Measurements from ENCODE around the gene PPCS.
"Not testable (repeated sequence)": the region's sequence is repeated elsewhere in the genome, so short reads cannot be mapped to it uniquely, and the experiment has no call there.

PPCS gene

GRCh38 chr1:42454403-42454802, 1.9 kb upstream of the PPCS start:
- H3K36me3 ChIP-seq (ENCODE audit: control insufficient read depth, insufficient read depth, low read length, severe bottlenecking) = peaks cover 16% of the 10 kb centered on the region
- no peak overlapping the region for H3K9ac ChIP-seq (ENCODE audit: low read length)
- no peak overlapping the region for H3K4me3 ChIP-seq (ENCODE audit: low read length)
- H3K4me1 ChIP-seq (ENCODE audit: control insufficient read depth, insufficient read depth, low read length) = peaks cover 12% of the 10 kb centered on the region
- no peaks in the 10 kb centered on the region for H3K27me3 ChIP-seq (replicated peaks; ENCODE audit: control insufficient read depth, insufficient read depth, low read length)
- no peak for DNase-seq (ENCODE audit: low read depth)
- no peaks in the 10 kb centered on the region for H3K9me3 ChIP-seq (ENCODE audit: control insufficient read depth, low read length)

- Histone ChIP-seq H3K4me3 (ENCODE audit: low read length) (peak overlapping the region; percentile 98), H3K9me3 (ENCODE audit: control insufficient read depth, low read length) (no peaks in the 10 kb centered on the region), H3K27me3 (replicated peaks; ENCODE audit: control insufficient read depth, insufficient read depth, low read length) (no peaks in the 10 kb centered on the region), H3K9ac (ENCODE audit: low read length) (peak overlapping the region; percentile 97), H3K4me1 (ENCODE audit: control insufficient read depth, insufficient read depth, low read length) (peaks cover 12% of the 10 kb centered on the region), H3K36me3 (ENCODE audit: control insufficient read depth, insufficient read depth, low read length, severe bottlenecking) (peaks cover 33% of the 10 kb centered on the region)
- DNase-seq (ENCODE audit: low read depth) = peak; percentile 51
Observed at GRCh38 chr1:42456754-42457089, 379 bp downstream of the PPCS start.

- Histone ChIP-seq H3K9ac (ENCODE audit: low read length) (no peak overlapping the region), H3K4me3 (ENCODE audit: low read length) (no peak overlapping the region), H3K9me3 (ENCODE audit: control insufficient read depth, low read length) (no peaks in the 10 kb centered on the region), H3K4me1 (ENCODE audit: control insufficient read depth, insufficient read depth, low read length) (peaks cover 18% of the 10 kb centered on the region), H3K36me3 (ENCODE audit: control insufficient read depth, insufficient read depth, low read length, severe bottlenecking) (peaks cover 33% of the 10 kb centered on the region), H3K27me3 (replicated peaks; ENCODE audit: control insufficient read depth, insufficient read depth, low read length) (no peaks in the 10 kb centered on the region)
- DNase-seq (ENCODE audit: low read depth) = no peak
Observed at GRCh38 chr1:42461196-42461595, 4.9 kb downstream of the PPCS start.

GRCh38 chr1:42462828-42463763, 6.8 kb downstream of the PPCS start, which contains the start of gene CCDC30:
Gene CCDC30, plus strand, starts transcription at chr1:42463286. Its CDS starts 17,266 bp downstream, at chr1:42480552.
- peak; percentile 99 for DNase-seq (ENCODE audit: low read depth)
- peaks cover 30% of the 10 kb centered on the region for H3K36me3 ChIP-seq (ENCODE audit: control insufficient read depth, insufficient read depth, low read length, severe bottlenecking)
- H3K9ac ChIP-seq (ENCODE audit: low read length) = peak within 1 kb of the TSS; percentile 75
- H3K4me1 ChIP-seq (ENCODE audit: control insufficient read depth, insufficient read depth, low read length) = peaks cover 11% of the 10 kb centered on the region
- H3K27me3 ChIP-seq (replicated peaks; ENCODE audit: control insufficient read depth, insufficient read depth, low read length) = no peaks in the 10 kb centered on the region
- peak within 1 kb of the TSS; percentile 93 for H3K4me3 ChIP-seq (ENCODE audit: low read length)
- H3K9me3 ChIP-seq (ENCODE audit: control insufficient read depth, low read length) = no peaks in the 10 kb centered on the region

DNA sequence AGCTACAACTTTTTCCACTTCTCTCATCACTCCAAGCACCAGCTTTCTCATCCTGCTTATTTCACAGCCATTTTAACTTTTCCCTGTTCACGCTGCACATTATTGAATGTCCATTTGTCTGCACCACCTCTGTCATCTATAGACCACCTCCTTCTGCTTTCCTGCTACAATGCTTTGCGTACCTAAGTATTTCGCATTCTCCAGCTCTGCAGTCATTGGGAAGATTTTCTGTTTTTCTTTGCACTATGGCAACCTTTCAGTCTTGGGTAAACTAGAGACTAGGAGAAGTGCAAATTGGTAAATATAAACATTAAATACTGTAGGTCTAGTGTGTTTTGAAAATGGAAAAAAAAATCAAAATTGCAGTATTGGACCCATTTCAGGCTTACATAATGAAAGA, 7.6 kb downstream of the PPCS start:
- H3K4me1 ChIP-seq (ENCODE audit: control insufficient read depth, insufficient read depth, low read length) = peaks cover 11% of the 10 kb centered on the region
- H3K9me3 ChIP-seq (ENCODE audit: control insufficient read depth, low read length) = no peaks in the 10 kb centered on the region
- peak overlapping the region; percentile 75 for H3K9ac ChIP-seq (ENCODE audit: low read length)
- H3K4me3 ChIP-seq (ENCODE audit: low read length) = peak overlapping the region; percentile 93
- DNase-seq (ENCODE audit: low read depth) = no peak
- H3K36me3 ChIP-seq (ENCODE audit: control insufficient read depth, insufficient read depth, low read length, severe bottlenecking) = peaks cover 22% of the 10 kb centered on the region
- no peaks in the 10 kb centered on the region for H3K27me3 ChIP-seq (replicated peaks; ENCODE audit: control insufficient read depth, insufficient read depth, low read length)

DNA sequence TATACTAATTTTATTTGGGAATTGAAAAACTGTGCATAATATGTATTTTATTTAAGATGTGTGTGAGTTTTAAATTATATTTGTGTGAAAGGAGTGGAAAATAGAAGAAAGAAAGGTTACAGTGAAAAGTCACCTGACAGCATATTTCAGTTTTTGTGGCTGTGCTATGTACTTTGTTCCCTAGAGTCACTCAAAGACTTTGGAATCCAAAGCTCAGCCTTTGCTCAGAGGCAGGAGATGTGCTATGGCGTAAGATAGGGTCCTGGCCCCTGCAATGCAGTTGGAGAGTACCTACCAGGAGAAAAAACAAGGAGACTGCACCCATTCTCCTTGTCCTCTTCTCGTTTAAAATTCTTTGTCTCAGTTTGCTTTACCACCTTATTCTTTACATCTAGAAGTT, 9.7 kb downstream of the PPCS start:
- Histone ChIP-seq H3K9ac (ENCODE audit: low read length) (no peak overlapping the region), H3K36me3 (ENCODE audit: control insufficient read depth, insufficient read depth, low read length, severe bottlenecking) (peaks cover 1% of the 10 kb centered on the region), H3K9me3 (ENCODE audit: control insufficient read depth, low read length) (no peaks in the 10 kb centered on the region), H3K4me3 (ENCODE audit: low read length) (no peak overlapping the region), H3K27me3 (replicated peaks; ENCODE audit: control insufficient read depth, insufficient read depth, low read length) (no peaks in the 10 kb centered on the region), H3K4me1 (ENCODE audit: control insufficient read depth, insufficient read depth, low read length) (peaks cover 11% of the 10 kb centered on the region)
- DNase-seq (ENCODE audit: low read depth) = no peak

DNA sequence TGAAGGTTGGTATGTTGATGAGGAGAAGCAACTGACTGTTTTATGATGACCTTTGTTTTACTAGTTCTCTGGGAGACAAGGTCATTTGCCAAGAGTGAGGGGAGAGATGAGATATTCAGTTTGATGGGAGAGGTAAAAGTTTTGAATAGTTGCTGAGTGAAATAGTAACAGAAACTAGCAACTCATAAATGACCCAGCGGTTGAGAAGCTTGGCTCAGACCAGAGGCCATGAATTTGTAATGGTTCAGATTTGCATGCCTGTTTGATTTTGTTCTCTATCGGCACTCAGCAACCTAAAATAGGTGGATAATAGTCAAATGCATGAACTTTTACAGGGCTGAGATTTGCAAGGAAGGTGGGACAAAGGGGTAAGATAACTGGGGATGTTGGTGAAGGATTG, 13.4 kb downstream of the PPCS start:
- no peak for DNase-seq (ENCODE audit: low read depth)
- H3K9ac ChIP-seq (ENCODE audit: low read length) = no peak overlapping the region
- H3K27me3 ChIP-seq (replicated peaks; ENCODE audit: control insufficient read depth, insufficient read depth, low read length) = no peaks in the 10 kb centered on the region

GRCh38 chr1:42476605-42477004, 20.3 kb downstream of the PPCS start:
- no peak for DNase-seq (ENCODE audit: low read depth)
- Histone ChIP-seq H3K4me1 (ENCODE audit: control insufficient read depth, insufficient read depth, low read length) (no peaks in the 10 kb centered on the region), H3K4me3 (ENCODE audit: low read length) (no peak overlapping the region)

More for the DNA sequence above, 13.4 kb downstream of the PPCS start:
- Histone ChIP-seq H3K36me3 (ENCODE audit: control insufficient read depth, insufficient read depth, low read length, severe bottlenecking) (no peaks in the 10 kb centered on the region), H3K4me1 (ENCODE audit: control insufficient read depth, insufficient read depth, low read length) (no peaks in the 10 kb centered on the region), H3K4me3 (ENCODE audit: low read length) (no peak overlapping the region), H3K9me3 (ENCODE audit: control insufficient read depth, low read length) (no peaks in the 10 kb centered on the region)

DNA sequence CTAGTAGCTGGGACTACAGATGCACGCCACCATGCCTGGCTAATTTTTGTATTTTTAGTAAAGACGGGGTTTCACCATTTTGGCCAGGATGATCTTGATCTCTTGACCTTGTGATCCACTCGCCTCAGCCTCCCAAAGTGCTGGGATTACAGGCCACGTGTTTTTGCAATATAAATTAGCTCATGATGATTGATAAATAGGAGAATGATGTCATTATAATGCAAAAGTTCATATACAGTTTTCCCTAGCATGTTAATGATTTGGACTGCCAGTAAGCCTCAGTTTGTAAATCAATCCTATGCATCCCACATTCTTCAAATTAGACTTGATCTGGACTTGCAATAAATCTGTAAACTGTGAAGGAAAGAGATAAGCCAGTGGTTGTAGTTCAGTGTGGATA, 21.0 kb downstream of the PPCS start:
- not testable (repeated sequence) for H3K4me3 ChIP-seq (ENCODE audit: low read length); DNase-seq (ENCODE audit: low read depth); H3K4me1 ChIP-seq (ENCODE audit: control insufficient read depth, insufficient read depth, low read length); H3K9me3 ChIP-seq (ENCODE audit: control insufficient read depth, low read length); H3K9ac ChIP-seq (ENCODE audit: low read length); H3K27me3 ChIP-seq (replicated peaks; ENCODE audit: control insufficient read depth, insufficient read depth, low read length); H3K36me3 ChIP-seq (ENCODE audit: control insufficient read depth, insufficient read depth, low read length, severe bottlenecking)

More at GRCh38 chr1:42476605-42477004, 20.3 kb downstream of the PPCS start:
- no peaks in the 10 kb centered on the region for H3K36me3 ChIP-seq (ENCODE audit: control insufficient read depth, insufficient read depth, low read length, severe bottlenecking)
- H3K9me3 ChIP-seq (ENCODE audit: control insufficient read depth, low read length) = no peaks in the 10 kb centered on the region
- no peaks in the 10 kb centered on the region for H3K27me3 ChIP-seq (replicated peaks; ENCODE audit: control insufficient read depth, insufficient read depth, low read length)
- H3K9ac ChIP-seq (ENCODE audit: low read length) = no peak overlapping the region

- no peaks in the 10 kb centered on the region for H3K4me1 ChIP-seq (ENCODE audit: control insufficient read depth, insufficient read depth, low read length)
- no peaks in the 10 kb centered on the region for H3K36me3 ChIP-seq (ENCODE audit: control insufficient read depth, insufficient read depth, low read length, severe bottlenecking)
- no peaks in the 10 kb centered on the region for H3K27me3 ChIP-seq (replicated peaks; ENCODE audit: control insufficient read depth, insufficient read depth, low read length)
- no peaks in the 10 kb centered on the region for H3K9me3 ChIP-seq (ENCODE audit: control insufficient read depth, low read length)
- no peak overlapping the region for H3K9ac ChIP-seq (ENCODE audit: low read length)
- no peak overlapping the region for H3K4me3 ChIP-seq (ENCODE audit: low read length)
- no peak for DNase-seq (ENCODE audit: low read depth)
Observed at GRCh38 chr1:42477775-42478174, 21.4 kb downstream of the PPCS start.

DNA sequence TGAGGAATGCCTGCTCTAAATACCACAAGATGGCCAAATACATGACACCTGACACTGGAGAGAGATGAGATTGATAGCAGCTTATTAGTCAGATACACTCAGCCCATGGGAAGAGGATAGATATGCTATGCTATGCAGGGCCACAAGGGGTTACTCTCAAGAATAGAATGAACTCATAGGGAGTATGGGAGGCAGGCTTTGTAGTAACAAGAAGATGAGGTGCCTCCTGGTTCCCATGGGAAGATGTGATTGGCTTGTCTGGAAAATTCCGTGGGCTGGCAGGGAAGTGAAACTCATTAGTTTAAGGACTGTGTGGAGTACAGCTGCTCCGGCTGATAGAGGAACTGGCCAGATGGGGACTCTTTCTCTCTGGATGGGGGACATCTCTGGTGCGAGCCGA, 23.3 kb downstream of the PPCS start:
- Histone ChIP-seq H3K36me3 (ENCODE audit: control insufficient read depth, insufficient read depth, low read length, severe bottlenecking) (no peaks in the 10 kb centered on the region), H3K4me3 (ENCODE audit: low read length) (no peak overlapping the region), H3K4me1 (ENCODE audit: control insufficient read depth, insufficient read depth, low read length) (peaks cover 5% of the 10 kb centered on the region), H3K9ac (ENCODE audit: low read length) (no peak overlapping the region), H3K9me3 (ENCODE audit: control insufficient read depth, low read length) (no peaks in the 10 kb centered on the region), H3K27me3 (replicated peaks; ENCODE audit: control insufficient read depth, insufficient read depth, low read length) (no peaks in the 10 kb centered on the region)
- DNase-seq (ENCODE audit: low read depth) = no peak
